Uterus (tissue), 4 donors: ENCODE measurements around the gene CEP112. TPM values are rescaled to one million over a fixed set of nuclear protein-coding genes. Genes with fewer than 3 reads are reported as not detected.
"Not testable (repeated sequence)": the region's sequence is repeated elsewhere in the genome, so short reads cannot be mapped to it uniquely, and the experiment has no call there.

Source experiments
- DNase-seq, 2 donors: peaks; one replicate each; pipeline ENCODE4 v3.0.0-alpha.2; 2019 to 2020
- H3K27ac ChIP-seq, 2 donors: fragments of 200-600 bp; sonication (generic); 1 replicate in 1 of 2; 2 replicates in 1 of 2; pipeline ENCODE4 v1.5.1; 2016 to 2018
- H3K27me3 ChIP-seq, 2 donors: fragments of 200-600 bp; sonication (generic); one replicate each; pipeline ENCODE4 v1.5.1; 2018 to 2019; ENCODE audit warnings: control low read depth in 1 of 2
- H3K36me3 ChIP-seq, 2 donors: fragments of 200-600 bp; sonication (generic); one replicate each; pipeline ENCODE4 v1.5.1; 2019; ENCODE audit warnings: control low read depth in 1 of 2
- H3K4me1 ChIP-seq, 2 donors: fragments of 200-600 bp; sonication (generic); one replicate each; pipeline ENCODE4 v1.5.1; 2018 to 2019; ENCODE audit warnings: control low read depth in 1 of 2
- H3K4me3 ChIP-seq, 2 donors: fragments of 200-600 bp; sonication (generic); 1 replicate in 1 of 2; 2 replicates in 1 of 2; pipeline ENCODE4 v1.5.1; 2018 to 2019; ENCODE audit warnings: mild to moderate bottlenecking in 1 of 2
- H3K9me3 ChIP-seq, 2 donors: fragments of 200-600 bp; sonication (generic); one replicate each; pipeline ENCODE4 v1.5.1; 2019; ENCODE audit warnings: control low read depth in 1 of 2
- POLR2A ChIP-seq, 2 donors: fragments of 450-650 bp; IDR thresholded peaks; one replicate each; pipeline ENCODE4 v1.6.1; 2016; ENCODE audit warnings: antibody characterized with exemption in 2 of 2, mild to moderate bottlenecking in 1 of 2, moderate library complexity in 1 of 2
- intact Hi-C: fragments of 100-400 bp; cut with DNase I; formaldehyde crosslinking; loops from one replicate; pipeline ENCODE4 v1.15.1; 2023; ENCODE audit warnings: low total_unique reads
- total RNA-seq, 4 donors: library from RNA; depleted of rRNA in 3 of 4; stranded (reverse); fragments of >200 nt in 3 of 4; gene quantifications; one replicate each; pipeline versions ENCODE4 v1.1.0 to v1.2.4, GENCODE V29; 2014 to 2023
- TF ChIP-seq, protein P1 (sequence below), 4 experiments: fragments of 200-600 bp in 2 of 4; fragments of 450-650 bp in 2 of 4; sonication (generic) in 2 of 4; IDR thresholded peaks; one replicate each; pipeline ENCODE4 v1.5.1; 2016 to 2019; ENCODE audit warnings: antibody characterized with exemption in 4 of 4, mild to moderate bottlenecking in 2 of 4, moderate library complexity in 1 of 4
- donor health status: DM: yes; HTN: yes; CAD: no.

Gene CEP112
- total RNA-seq, 4 donors from 2014 or later: 36.6 to 96.5 (median 52.4) TPM

DNA sequence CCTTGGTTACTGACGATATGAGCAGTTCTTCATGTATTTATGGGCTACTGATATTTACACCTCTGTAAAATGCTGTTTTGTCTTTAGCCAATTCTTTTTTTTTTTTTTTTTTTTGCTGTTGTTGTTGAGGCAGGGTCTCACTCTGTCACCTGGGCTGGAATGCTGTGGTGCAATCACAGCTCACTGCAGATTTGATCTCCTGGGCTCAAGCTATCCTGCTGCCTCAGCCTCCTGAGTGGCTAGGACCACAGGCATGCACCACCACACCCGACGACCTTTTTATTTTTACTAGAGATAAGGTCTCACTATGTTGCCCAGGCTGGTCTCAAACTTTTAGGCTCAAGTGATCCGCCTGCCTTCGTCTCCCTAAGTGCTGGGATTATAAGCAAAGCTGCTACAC lies 405.5 kb downstream of the CEP112 start:
- H3K9me3 ChIP-seq: no peaks in the 10 kb centered on the region
- H3K27me3 ChIP-seq: no peaks in the 10 kb centered on the region
- peaks cover 3 to 4% of the 10 kb centered on the region in 2 donors for H3K4me1 ChIP-seq
- no peaks in the 10 kb centered on the region for H3K36me3 ChIP-seq
- TF ChIP-seq, protein P1, sequence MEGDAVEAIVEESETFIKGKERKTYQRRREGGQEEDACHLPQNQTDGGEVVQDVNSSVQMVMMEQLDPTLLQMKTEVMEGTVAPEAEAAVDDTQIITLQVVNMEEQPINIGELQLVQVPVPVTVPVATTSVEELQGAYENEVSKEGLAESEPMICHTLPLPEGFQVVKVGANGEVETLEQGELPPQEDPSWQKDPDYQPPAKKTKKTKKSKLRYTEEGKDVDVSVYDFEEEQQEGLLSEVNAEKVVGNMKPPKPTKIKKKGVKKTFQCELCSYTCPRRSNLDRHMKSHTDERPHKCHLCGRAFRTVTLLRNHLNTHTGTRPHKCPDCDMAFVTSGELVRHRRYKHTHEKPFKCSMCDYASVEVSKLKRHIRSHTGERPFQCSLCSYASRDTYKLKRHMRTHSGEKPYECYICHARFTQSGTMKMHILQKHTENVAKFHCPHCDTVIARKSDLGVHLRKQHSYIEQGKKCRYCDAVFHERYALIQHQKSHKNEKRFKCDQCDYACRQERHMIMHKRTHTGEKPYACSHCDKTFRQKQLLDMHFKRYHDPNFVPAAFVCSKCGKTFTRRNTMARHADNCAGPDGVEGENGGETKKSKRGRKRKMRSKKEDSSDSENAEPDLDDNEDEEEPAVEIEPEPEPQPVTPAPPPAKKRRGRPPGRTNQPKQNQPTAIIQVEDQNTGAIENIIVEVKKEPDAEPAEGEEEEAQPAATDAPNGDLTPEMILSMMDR (IDR thresholded peaks at IDR 0.05): no peak
- no peak for TF ChIP-seq POLR2A (IDR thresholded peaks at IDR 0.05)
- DNase-seq: no peak
- H3K27ac ChIP-seq: no peak overlapping the region
- intact Hi-C loops: no loop called here
- H3K4me3 ChIP-seq: no peak overlapping the region

DNA sequence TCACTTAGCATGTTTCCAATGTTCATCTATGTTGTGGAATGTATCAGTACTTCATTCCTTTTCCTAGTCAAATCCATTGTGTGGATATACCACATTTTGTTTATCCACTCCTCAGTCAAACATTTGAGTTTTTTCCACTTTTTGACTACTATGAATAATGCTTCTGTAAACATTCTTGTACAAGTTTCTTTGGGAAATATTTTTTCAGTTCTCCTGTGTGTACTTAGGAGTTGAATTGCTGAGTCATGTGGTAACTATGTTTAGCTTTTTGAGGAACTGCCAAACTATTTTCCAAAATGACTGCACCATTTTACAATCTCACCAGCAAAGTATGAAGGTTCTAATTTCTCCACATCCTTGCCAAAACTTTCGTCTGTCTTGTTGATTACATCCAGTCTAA lies 406.8 kb downstream of the CEP112 start:
- H3K27ac ChIP-seq: peak overlapping the region; percentile 52 to 89
- H3K36me3 ChIP-seq: no peaks in the 10 kb centered on the region
- intact Hi-C loops: no loop called here
- H3K27me3 ChIP-seq: no peaks in the 10 kb centered on the region
- no peaks in the 10 kb centered on the region for H3K9me3 ChIP-seq
- DNase-seq: no peak
- TF ChIP-seq, protein P1 (IDR thresholded peaks at IDR 0.05): no peak
- TF ChIP-seq POLR2A (IDR thresholded peaks at IDR 0.05): no peak
- H3K4me1 ChIP-seq: peaks cover 3 to 4% of the 10 kb centered on the region in 2 donors
- no peak overlapping the region for H3K4me3 ChIP-seq

DNA sequence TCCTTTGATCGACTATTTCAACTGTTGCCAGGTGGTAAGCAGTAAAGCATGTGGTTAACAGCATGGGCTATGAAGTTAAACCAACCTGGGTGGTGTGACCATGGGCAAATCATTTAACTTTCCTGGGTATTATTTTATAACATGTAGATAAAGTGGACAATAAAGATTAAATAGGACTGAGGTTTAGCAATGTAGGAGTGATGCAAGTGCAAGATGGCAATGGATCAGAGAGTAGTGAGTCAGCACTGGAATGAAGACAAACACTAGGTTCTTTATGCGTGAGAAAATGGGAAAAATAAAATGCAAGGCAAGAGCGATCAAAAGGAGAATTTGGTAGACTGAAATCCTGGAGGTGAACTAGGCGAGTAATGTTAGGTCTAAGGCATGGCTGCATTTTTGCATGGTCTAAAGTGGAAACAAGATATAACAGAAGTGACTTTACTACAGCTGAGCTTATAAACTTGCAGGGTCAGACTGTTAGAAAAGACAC lies 408.0 kb downstream of the CEP112 start:
- Histone ChIP-seq H3K9me3 (no peaks in the 10 kb centered on the region), H3K4me1 (peaks cover 3 to 4% of the 10 kb centered on the region in 2 donors), H3K36me3 (no peaks in the 10 kb centered on the region), H3K27me3 (no peaks in the 10 kb centered on the region), H3K27ac (peak overlapping the region; percentile 41 to 89), H3K4me3 (no peak overlapping the region)
- DNase-seq: peak in 1 of 2 donors; percentile 53
- TF ChIP-seq, protein P1 (IDR thresholded peaks at IDR 0.05): no peak
- no peak for TF ChIP-seq POLR2A (IDR thresholded peaks at IDR 0.05)
- intact Hi-C loops: no loop called here

DNA sequence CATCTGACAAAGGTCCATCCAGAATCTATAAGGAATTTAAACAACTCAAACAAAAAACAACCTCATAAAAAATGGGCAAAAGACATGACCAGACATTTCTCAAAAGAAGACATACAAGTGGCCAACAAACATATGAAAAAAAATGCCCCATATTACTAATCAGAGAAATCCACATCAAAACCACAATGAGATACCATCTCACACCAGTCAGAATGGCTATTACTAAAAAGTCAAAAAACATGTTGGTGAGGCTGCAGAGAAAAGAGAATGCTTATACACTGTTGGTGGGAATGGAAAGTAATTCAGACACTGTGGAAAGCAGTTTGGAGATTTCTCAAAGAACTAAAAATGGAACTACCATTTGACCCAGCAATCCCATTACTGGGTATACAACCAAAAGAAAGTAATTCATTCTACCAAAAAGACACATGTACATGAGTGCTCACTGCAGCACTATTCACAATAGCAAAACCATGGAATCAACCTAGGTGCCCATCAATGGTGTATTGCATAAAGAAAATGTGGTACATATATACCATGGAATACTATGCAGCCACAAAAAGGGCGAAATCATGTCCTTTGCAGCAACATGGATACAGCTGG lies 409.7 kb downstream of the CEP112 start:
- H3K36me3 ChIP-seq, H3K4me1 ChIP-seq, H3K4me3 ChIP-seq, DNase-seq, H3K27me3 ChIP-seq, H3K9me3 ChIP-seq, intact Hi-C loops, H3K27ac ChIP-seq: not testable (repeated sequence)

DNA sequence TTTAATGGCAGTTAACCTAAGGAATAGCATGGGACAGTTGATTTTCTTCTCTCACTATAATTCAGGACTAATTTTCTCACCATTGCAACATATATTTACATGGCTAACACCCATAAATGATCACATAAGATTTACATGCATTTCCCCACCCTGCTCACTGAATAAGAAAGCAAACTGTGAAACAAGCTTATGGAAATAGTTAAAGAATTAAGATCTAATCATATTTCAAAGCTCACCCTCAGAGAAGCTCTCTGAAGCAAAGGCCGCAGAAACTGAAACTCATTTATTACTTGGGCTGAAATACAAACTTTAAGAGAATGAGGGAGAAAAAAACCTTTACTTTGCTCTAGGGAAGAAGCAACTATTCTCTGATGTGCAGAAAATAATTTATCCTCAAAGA lies 411.8 kb downstream of the CEP112 start:
- no peaks in the 10 kb centered on the region for H3K36me3 ChIP-seq
- no peak for DNase-seq
- intact Hi-C loops: no loop called here
- no peak for TF ChIP-seq POLR2A (IDR thresholded peaks at IDR 0.05)
- TF ChIP-seq, protein P1 (IDR thresholded peaks at IDR 0.05): no peak
- H3K27me3 ChIP-seq: no peaks in the 10 kb centered on the region
- H3K4me1 ChIP-seq: peaks cover 3 to 4% of the 10 kb centered on the region in 2 donors
- H3K9me3 ChIP-seq: no peaks in the 10 kb centered on the region
- no peak overlapping the region for H3K4me3 ChIP-seq
- no peak overlapping the region for H3K27ac ChIP-seq
